HepG2 (cell line): ENCODE measurements around the gene MYL2. TPM values are rescaled to one million over a fixed set of nuclear protein-coding genes. Genes with fewer than 3 reads are reported as not detected.

ENCODE experiments used
- ATAC-seq: fragments of 200-7000 bp; cut with Tn5 transposase; 3 replicates; pipeline ENCODE4 v1.9.1; 2020; ENCODE audit warnings: mild to moderate bottlenecking, moderate library complexity
- BruUV-seq: library from RNA; stranded (reverse); fragments of 400-500 nt; replicated peaks from 2 replicates; lab custom pipeline; 2021; lab: Mats Ljungman, UMichigan
- CTCF ChIA-PET: fragments of 300-600 bp; formaldehyde crosslinking; extraction: SDS; loops from one replicate; lab custom pipeline; 2021; ENCODE audit warnings: low total read pairs, inconsistent platforms, low intra/inter-chr PET ratio; lab: Yijun Ruan, JAX
- POLR2A ChIA-PET: fragments of 350-600 bp; sonication (Branson Sonifier 250); formaldehyde crosslinking; loops from one replicate; lab custom pipeline; 2020; ENCODE audit warnings: antibody characterized with exemption, inconsistent platforms; lab: Yijun Ruan, JAX
- DNase-seq: peaks from one replicate; pipeline ENCODE4 v3.0.0-alpha.2; 2015; ENCODE audit warnings: low spot score
- FAIRE-seq: peaks from 3 replicates; lab custom pipeline; 2011; peaks lifted over from hg19 to GRCh38; lab: Jason Lieb, UNC
- H2AFZ ChIP-seq: one replicate; pipeline ENCODE4 v1.6.1; 2011; ENCODE audit warnings: low read length, inconsistent platforms
- H3K27ac ChIP-seq: fragments of 300-600 bp; 3 replicates; pipeline ENCODE4 v1.8.0; 2011; ENCODE audit warnings: mixed run types, mild to moderate bottlenecking, mixed read lengths, low read length, inconsistent platforms; ENCODE audit not compliant: insufficient read depth; ENCODE audit errors: extremely low read length
- H3K27me3 ChIP-seq, 2 experiments: fragments of 200-600 bp in 1 of 2; 2 replicates in 1 of 2; 3 replicates in 1 of 2; pipeline versions ENCODE4 v1.6.0 to v1.8.0; 2011; ENCODE audit warnings: low read length in 2 of 2, mild to moderate bottlenecking in 2 of 2, moderate library complexity in 2 of 2, inconsistent platforms in 1 of 2; ENCODE audit not compliant: insufficient read depth in 2 of 2, control insufficient read depth in 1 of 2
- H3K36me3 ChIP-seq, 2 experiments: fragments of 200-600 bp in 1 of 2; replicated peaks in 1 of 2; 2 replicates in 1 of 2; 3 replicates in 1 of 2; pipeline versions ENCODE4 v1.5.1 to v1.8.0; 2011; ENCODE audit warnings: low read length in 2 of 2, inconsistent platforms in 1 of 2; ENCODE audit not compliant: insufficient read depth in 2 of 2, control insufficient read depth in 1 of 2
- H3K4me1 ChIP-seq: 2 replicates; pipeline ENCODE4 v1.5.1; 2012; ENCODE audit warnings: low read length, inconsistent platforms; ENCODE audit not compliant: insufficient read depth
- H3K4me2 ChIP-seq: 2 replicates; pipeline ENCODE4 v1.6.0; 2011; ENCODE audit warnings: low read depth, low read length, inconsistent platforms
- H3K4me3 ChIP-seq, 3 experiments: fragments of 200-600 bp in 1 of 3; sonication (generic), shearing (Covaris generic) in 1 of 3; replicated peaks in 1 of 3; 2 replicates each; pipeline ENCODE4 v1.5.1; 2011 to 2016; ENCODE audit warnings: low read length in 3 of 3, inconsistent platforms in 2 of 3, low read depth in 2 of 3, mild to moderate bottlenecking in 2 of 3, control low read depth in 1 of 3, mixed read lengths in 1 of 3; ENCODE audit not compliant: insufficient read depth in 1 of 3
- H3K79me2 ChIP-seq: one replicate; pipeline ENCODE4 v1.6.1; 2011; ENCODE audit warnings: low read length, inconsistent platforms; ENCODE audit not compliant: insufficient read depth
- H3K9ac ChIP-seq: 2 replicates; pipeline ENCODE4 v1.6.0; 2011; ENCODE audit warnings: mild to moderate bottlenecking, low read depth, low read length, inconsistent platforms; ENCODE audit not compliant: insufficient read depth
- H3K9me3 ChIP-seq: 2 replicates; pipeline ENCODE4 v1.5.1; 2012; ENCODE audit warnings: mild to moderate bottlenecking, low read length
- H4K20me1 ChIP-seq: 2 replicates; pipeline ENCODE4 v1.6.0; 2011; ENCODE audit warnings: inconsistent platforms, mild to moderate bottlenecking, low read length, moderate library complexity; ENCODE audit not compliant: insufficient read depth
- GTF2F1 ChIP-seq: fragments of 150-350 bp; IDR thresholded peaks from 2 replicates; pipeline ENCODE4 v1.6.1; 2014; ENCODE audit warnings: low read length
- HNF4A ChIP-seq: sonication (generic); formaldehyde crosslinking; IDR thresholded peaks from 2 replicates; pipeline ENCODE4 v1.4.0; 2020; ENCODE audit warnings: missing genetic modification reagents
- PCBP1 ChIP-seq: fragments of 200-400 bp; formaldehyde crosslinking; IDR thresholded peaks from 2 replicates; pipeline ENCODE4 v1.6.1; 2017; ENCODE audit warnings: mild to moderate bottlenecking, low read depth, low read length, borderline replicate concordance
- POGZ ChIP-seq: sonication (generic); formaldehyde crosslinking; IDR thresholded peaks from 2 replicates; pipeline ENCODE4 v1.4.0; 2020; ENCODE audit warnings: mild to moderate bottlenecking, missing genetic modification reagents
- SP1 ChIP-seq, 2 experiments: fragments of 450-650 bp in 1 of 2; sonication (generic) in 1 of 2; formaldehyde crosslinking in 1 of 2; IDR thresholded peaks; 2 replicates each; pipeline versions ENCODE4 v1.4.0 to v1.6.1; 2016 to 2020; ENCODE audit warnings: missing genetic modification reagents in 1 of 2
- TCF7 ChIP-seq: sonication (generic); IDR thresholded peaks from 2 replicates; pipeline ENCODE4 v1.6.1; 2016; ENCODE audit warnings: antibody characterized with exemption, low read depth
- YEATS2 ChIP-seq: sonication (generic); formaldehyde crosslinking; IDR thresholded peaks from 2 replicates; pipeline ENCODE4 v1.4.0; 2020; ENCODE audit warnings: missing genetic modification reagents, borderline replicate concordance
- WGBS: methylation state at CpG from one replicate; pipeline ENCODE4 v1.1.6; 2017; ENCODE audit warnings: low lambda C conversion rate; 5-methylcytosine and 5-hydroxymethylcytosine counted together
- in situ Hi-C: cut with HindIII; loops from 2 replicates; pipeline ENCODE4 v1.10.0; 2017; ENCODE audit warnings: low pct_unique_long_range_greater_than_20kb; ENCODE audit not compliant: extremely low pct_ligation_motif_present
- intact Hi-C: fragments of 100-400 bp; cut with micrococcal nuclease; formaldehyde crosslinking; loops from one replicate; pipeline ENCODE4 v1.10.0; 2022; ENCODE audit not compliant: unreplicated experiment
- polyA plus RNA-seq, 8 experiments: library from polyadenylated mRNA; depleted of rRNA in 3 of 8; stranded (reverse) in 7 of 8; unstranded in 1 of 8; fragments of >200 nt; fragmentation: Illumina TruSeq in 4 of 8; extraction: Trizol in 4 of 8; gene quantifications; 2 replicates each; pipeline versions ENCODE4 v1.2.1 to v1.2.3, GENCODE V29; 2011 to 2016; ENCODE audit warnings: low read depth in 4 of 8, missing spikeins in 1 of 8, mixed read lengths in 1 of 8; ENCODE audit not compliant: insufficient read depth in 1 of 8
- total RNA-seq, 5 experiments: library from RNA; depleted of rRNA; stranded (reverse); fragments of >200 nt; fragmentation: Illumina TruSeq; extraction: Trizol; gene quantifications; 2 replicates each; pipeline ENCODE4 v1.2.3, GENCODE V29; 2016; ENCODE audit warnings: low read depth in 1 of 5
- TF ChIP-seq, protein P1 (sequence below): sonication (generic); formaldehyde crosslinking; conservative IDR thresholded peaks from 2 replicates; pipeline ENCODE4 v1.4.0; 2020; ENCODE audit warnings: missing genetic modification reagents

Gene MYL2
- total and polyA plus RNA-seq, 2 of the 13 experiments (the other 11 are each of a cell fraction or from before 2014, with no cell fraction given): not detected

GRCh38 chr12:110869803-110870202 is 50.6 kb downstream of the MYL2 start (continued):
- TF ChIP-seq GTF2F1: no peak
- TF ChIP-seq PCBP1: no peak
- TF ChIP-seq POGZ (CRISPR knock-in tag): no peak
- no peak for TF ChIP-seq HNF4A (CRISPR knock-in tag)
- TF ChIP-seq TCF7: no peak

DNA sequence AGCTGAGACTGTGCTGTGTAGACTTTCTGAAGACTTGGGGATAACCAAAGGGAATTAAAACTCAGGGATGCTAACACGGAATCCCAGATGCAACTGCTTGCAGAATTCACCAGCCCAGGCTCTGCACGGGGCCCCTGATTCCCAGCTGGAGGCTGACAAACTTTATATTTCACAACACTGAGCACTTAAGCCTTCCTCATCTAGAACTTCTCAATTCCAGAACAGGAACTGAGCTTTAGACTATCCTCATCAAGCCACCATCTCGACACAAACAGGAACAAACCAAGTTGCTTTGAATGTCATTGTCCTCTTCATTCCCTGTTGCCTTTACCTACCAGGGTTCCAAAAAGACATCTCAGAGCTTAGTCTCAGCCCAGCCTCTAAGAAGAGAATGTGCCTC is 51.4 kb downstream of the MYL2 start:
- TF ChIP-seq SP1 (IDR thresholded peaks at IDR 0.05): no peak
- TF ChIP-seq SP1 (CRISPR knock-in tag; IDR thresholded peaks at IDR 0.05): no peak
- no peak for TF ChIP-seq YEATS2
- TF ChIP-seq, protein P1, sequence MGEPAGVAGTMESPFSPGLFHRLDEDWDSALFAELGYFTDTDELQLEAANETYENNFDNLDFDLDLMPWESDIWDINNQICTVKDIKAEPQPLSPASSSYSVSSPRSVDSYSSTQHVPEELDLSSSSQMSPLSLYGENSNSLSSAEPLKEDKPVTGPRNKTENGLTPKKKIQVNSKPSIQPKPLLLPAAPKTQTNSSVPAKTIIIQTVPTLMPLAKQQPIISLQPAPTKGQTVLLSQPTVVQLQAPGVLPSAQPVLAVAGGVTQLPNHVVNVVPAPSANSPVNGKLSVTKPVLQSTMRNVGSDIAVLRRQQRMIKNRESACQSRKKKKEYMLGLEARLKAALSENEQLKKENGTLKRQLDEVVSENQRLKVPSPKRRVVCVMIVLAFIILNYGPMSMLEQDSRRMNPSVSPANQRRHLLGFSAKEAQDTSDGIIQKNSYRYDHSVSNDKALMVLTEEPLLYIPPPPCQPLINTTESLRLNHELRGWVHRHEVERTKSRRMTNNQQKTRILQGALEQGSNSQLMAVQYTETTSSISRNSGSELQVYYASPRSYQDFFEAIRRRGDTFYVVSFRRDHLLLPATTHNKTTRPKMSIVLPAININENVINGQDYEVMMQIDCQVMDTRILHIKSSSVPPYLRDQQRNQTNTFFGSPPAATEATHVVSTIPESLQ (CRISPR knock-in tag): no peak
- 0% methylated on average over 2 of the region's 3 CpGs for WGBS
- H3K4me1 ChIP-seq: peaks cover 5% of the 10 kb centered on the region; the same call in 1 of the 2 replicates
- no peak overlapping the region for H3K9ac ChIP-seq
- BruUV-seq: no TSS peak
- CTCF ChIA-PET: no interaction called here
- DNase-seq (no peak), ATAC-seq (no peak), FAIRE-seq (no peak)
- H3K4me3 ChIP-seq: no peak overlapping the region
- peaks cover 0 to 2% of the 10 kb centered on the region in 2 experiments; a peak in 3 of 5 replicates for H3K27me3 ChIP-seq
- H4K20me1 ChIP-seq: no peaks in the 10 kb centered on the region
- H3K9me3 ChIP-seq: no peaks in the 10 kb centered on the region
- H3K27ac ChIP-seq: no peak overlapping the region
- intact Hi-C loops: no loop called here
- in situ Hi-C loops: no loop called here
- POLR2A ChIA-PET: no interaction called here
- H3K79me2 ChIP-seq: no peaks in the 10 kb centered on the region
- no peak overlapping the region for H3K4me2 ChIP-seq
- H2AFZ ChIP-seq: no peak overlapping the region
- no peaks in the 10 kb centered on the region for H3K36me3 ChIP-seq
